SK-N-SH (cell line): Measurements from ENCODE around the gene AKAP8. TPM values are rescaled to one million over a fixed set of nuclear protein-coding genes. Genes with fewer than 3 reads are reported as not detected.

Experiments used
- CTCF ChIA-PET: fragments of 300-600, 350-600 bp; formaldehyde crosslinking; extraction: SDS; loops from one replicate; lab custom pipeline; 2021; lab: Yijun Ruan, JAX
- POLR2A ChIA-PET: fragments of 350-600 bp; sonication (Branson Sonifier 250); formaldehyde crosslinking; extraction: SDS; loops from one replicate; lab custom pipeline; 2020; ENCODE audit warnings: antibody characterized with exemption, inconsistent platforms; lab: Yijun Ruan, JAX
- DNase-seq: peaks from one replicate; pipeline ENCODE4 v3.0.0; 2012
- H2AFZ ChIP-seq: fragments of 200-600 bp; sonication (generic); 2 replicates; pipeline ENCODE4 v1.8.1; 2016; ENCODE audit warnings: antibody characterized with exemption, mild to moderate bottlenecking, low read depth
- H3F3A ChIP-seq: fragments of 200-600 bp; sonication (generic); replicated peaks from 2 replicates; pipeline ENCODE3; 2016; ENCODE audit warnings: antibody characterized with exemption, mild to moderate bottlenecking; ENCODE audit not compliant: insufficient read depth
- H3K27ac ChIP-seq, 2 experiments: fragments of 200-500 bp in 1 of 2; fragments of 200-600 bp in 1 of 2; sonication (Bioruptor generic) in 1 of 2; sonication (generic), shearing (Covaris generic) in 1 of 2; 2 replicates each; pipeline versions ENCODE4 v1.5.1 to v1.6.1; 2014 to 2016; ENCODE audit warnings: low read depth in 2 of 2, inconsistent platforms in 1 of 2, low read length in 1 of 2, mild to moderate bottlenecking in 1 of 2, mixed read lengths in 1 of 2
- H3K27me3 ChIP-seq: fragments of 200-600 bp; sonication (generic), shearing (Covaris generic); 2 replicates; pipeline ENCODE4 v1.6.1; 2016; ENCODE audit warnings: mixed run types; ENCODE audit not compliant: insufficient read depth
- H3K36me3 ChIP-seq, 2 experiments: fragments of 200-500 bp in 1 of 2; fragments of 200-600 bp in 1 of 2; sonication (Bioruptor generic) in 1 of 2; sonication (generic) in 1 of 2; replicated peaks in 1 of 2; 2 replicates each; pipeline versions ENCODE3 to v1.5.1; 2014 to 2016; ENCODE audit warnings: low read length in 1 of 2, mild to moderate bottlenecking in 1 of 2; ENCODE audit not compliant: insufficient read depth in 2 of 2, control insufficient read depth in 1 of 2
- H3K4me1 ChIP-seq, 2 experiments: fragments of 200-500 bp in 1 of 2; fragments of 200-600 bp in 1 of 2; sonication (Bioruptor generic) in 1 of 2; sonication (generic), shearing (Covaris generic) in 1 of 2; 2 replicates each; pipeline versions ENCODE4 v1.5.1 to v1.6.1; 2014 to 2016; ENCODE audit warnings: low read depth in 1 of 2, low read length in 1 of 2, mixed run types in 1 of 2; ENCODE audit not compliant: insufficient read depth in 2 of 2, control insufficient read depth in 1 of 2
- H3K4me2 ChIP-seq: fragments of 200-600 bp; sonication (generic), shearing (Covaris generic); 2 replicates; pipeline ENCODE4 v1.6.1; 2017; ENCODE audit warnings: mixed run types
- H3K4me3 ChIP-seq, 2 experiments: fragments of 200-500 bp in 1 of 2; fragments of 200-600 bp in 1 of 2; sonication (Bioruptor generic) in 1 of 2; sonication (generic), shearing (Covaris generic) in 1 of 2; 2 replicates each; pipeline versions ENCODE4 v1.5.1 to v1.8.1; 2014 to 2016; ENCODE audit warnings: low read depth in 2 of 2, inconsistent platforms in 1 of 2, low read length in 1 of 2, mild to moderate bottlenecking in 1 of 2, mixed read lengths in 1 of 2, moderate library complexity in 1 of 2
- H3K79me2 ChIP-seq: fragments of 200-600 bp; sonication (generic); 2 replicates; pipeline ENCODE4 v1.8.1; 2017; ENCODE audit warnings: mild to moderate bottlenecking; ENCODE audit not compliant: insufficient read depth
- H3K9ac ChIP-seq: fragments of 200-600 bp; sonication (generic); 2 replicates; pipeline ENCODE4 v1.6.1; 2017; ENCODE audit warnings: mixed run types
- H3K9me2 ChIP-seq: fragments of 200-600 bp; sonication (generic); 2 replicates; pipeline ENCODE4 v1.6.1; 2017; ENCODE audit warnings: mixed run types
- H3K9me3 ChIP-seq: fragments of 200-600 bp; sonication (generic); 2 replicates; pipeline ENCODE4 v1.6.1; 2017; ENCODE audit warnings: mixed run types, mild to moderate bottlenecking, moderate library complexity
- H4K20me1 ChIP-seq: fragments of 200-600 bp; sonication (generic); 2 replicates; pipeline ENCODE4 v1.6.1; 2017; ENCODE audit warnings: mild to moderate bottlenecking, mixed run types; ENCODE audit not compliant: insufficient read depth
- EZH2phosphoT487 ChIP-seq: fragments of 200-600 bp; sonication (generic); IDR thresholded peaks from 2 replicates; pipeline ENCODE4 v1.6.1; 2017; ENCODE audit warnings: low read depth, mixed run types, mild to moderate bottlenecking, antibody characterized with exemption, moderate library complexity, borderline replicate concordance
- JUND ChIP-seq: IDR thresholded peaks from 2 replicates; pipeline ENCODE4 v1.4.0; 2012
- NRF1 ChIP-seq: IDR thresholded peaks from 2 replicates; pipeline ENCODE4 v1.6.1; 2012; ENCODE audit warnings: low read depth, mild to moderate bottlenecking, low read length
- RCOR1 ChIP-seq: fragments of 150-350 bp; IDR thresholded peaks from 2 replicates; pipeline ENCODE4 v1.6.1; 2017; ENCODE audit warnings: antibody characterized with exemption, low read length
- TAF1 ChIP-seq: IDR thresholded peaks from 2 replicates; pipeline ENCODE4 v1.6.1; 2012; ENCODE audit warnings: low read depth, mild to moderate bottlenecking, low read length, moderate library complexity, borderline replicate concordance
- USF1 ChIP-seq: IDR thresholded peaks from 2 replicates; pipeline ENCODE4 v1.4.0; 2012; ENCODE audit warnings: low read depth, borderline replicate concordance
- USF2 ChIP-seq: fragments of 150-350 bp; IDR thresholded peaks from 2 replicates; pipeline ENCODE4 v1.6.1; 2017; ENCODE audit warnings: antibody characterized with exemption, low read length, low read depth, borderline replicate concordance
- YY1 ChIP-seq: IDR thresholded peaks from 2 replicates; pipeline ENCODE4 v1.4.0; 2012; ENCODE audit warnings: low read depth, mild to moderate bottlenecking
- WGBS: methylation state at CpG from one replicate; pipeline ENCODE4 v1.1.6; 2017; ENCODE audit warnings: low lambda C conversion rate; 5-methylcytosine and 5-hydroxymethylcytosine counted together
- polyA plus RNA-seq, 3 experiments: library from polyadenylated mRNA; depleted of rRNA; stranded (reverse); fragments of >200 nt; gene quantifications; 2 replicates each; pipeline ENCODE4 v1.2.3, GENCODE V29; 2012
- TF ChIP-seq, protein P1 (sequence below): IDR thresholded peaks from 2 replicates; pipeline ENCODE4; 2012

The AKAP8 gene
- polyA plus RNA-seq, 1 of the 3 experiments (the other 2 are of a cell fraction) = 17.2 TPM

- Histone ChIP-seq H3K27me3 (no peaks in the 10 kb centered on the region), H4K20me1 (no peaks in the 10 kb centered on the region), H3K4me3 (no peak overlapping the region), H3K9me2 (no peaks in the 10 kb centered on the region), H3K27ac (no peak overlapping the region), H3K4me2 (no peak overlapping the region), H3K4me1 (no peaks in the 10 kb centered on the region), H3F3A (peaks cover 6% of the 10 kb centered on the region), H2AFZ (no peak overlapping the region), H3K36me3 (peaks cover 45 to 50% of the 10 kb centered on the region in 2 experiments), H3K9me3 (no peaks in the 10 kb centered on the region), H3K9ac (no peak overlapping the region), H3K79me2 (no peaks in the 10 kb centered on the region)
- WGBS = 81% methylated on average over 3 of the region's 3 CpGs
- POLR2A ChIA-PET = interaction anchor here (2.0 kb wide), 1 partner anchor 21 kb away, joined by 5 read pairs; the partner anchor contains the start of gene AKAP8
- CTCF ChIA-PET = interaction anchor here (0.6 to 1.7 kb wide), 2 partner anchors 17 to 120 kb away, joined by 3 to 5 read pairs; no protein-coding TSS in a partner anchor
- no peak for TF ChIP-seq NRF1
- TF ChIP-seq USF1 = no peak
- TF ChIP-seq JUND = no peak
- TF ChIP-seq EZH2phosphoT487 = no peak
- TF ChIP-seq, protein P1, sequence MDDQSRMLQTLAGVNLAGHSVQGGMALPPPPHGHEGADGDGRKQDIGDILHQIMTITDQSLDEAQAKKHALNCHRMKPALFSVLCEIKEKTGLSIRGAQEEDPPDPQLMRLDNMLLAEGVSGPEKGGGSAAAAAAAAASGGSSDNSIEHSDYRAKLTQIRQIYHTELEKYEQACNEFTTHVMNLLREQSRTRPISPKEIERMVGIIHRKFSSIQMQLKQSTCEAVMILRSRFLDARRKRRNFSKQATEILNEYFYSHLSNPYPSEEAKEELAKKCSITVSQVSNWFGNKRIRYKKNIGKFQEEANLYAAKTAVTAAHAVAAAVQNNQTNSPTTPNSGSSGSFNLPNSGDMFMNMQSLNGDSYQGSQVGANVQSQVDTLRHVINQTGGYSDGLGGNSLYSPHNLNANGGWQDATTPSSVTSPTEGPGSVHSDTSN = no peak
- no peak for DNase-seq
Observed at GRCh38 chr19:15358918-15359317, 20.7 kb downstream of the AKAP8 start.

DNA sequence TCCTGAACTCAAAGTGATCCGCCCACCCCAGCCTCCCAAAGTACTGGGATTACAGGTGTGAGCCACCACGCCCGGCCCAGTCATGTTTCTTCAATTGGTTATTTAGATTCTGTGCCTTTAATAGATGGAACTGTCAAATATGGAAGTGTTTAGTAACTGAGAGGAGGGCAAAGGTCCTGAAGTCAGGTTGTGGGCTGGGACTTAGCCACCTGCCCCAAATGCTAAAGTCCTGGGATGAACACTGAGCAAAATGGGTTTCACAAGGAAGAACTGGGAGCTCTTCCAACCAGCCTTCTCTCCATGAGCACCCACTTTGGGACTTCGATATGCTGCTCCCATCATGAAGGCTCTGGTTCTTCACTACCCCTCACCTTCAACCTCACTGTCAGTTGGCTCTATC lies 21.7 kb downstream of the AKAP8 start:
- no peak for DNase-seq
- TF ChIP-seq TAF1 = no peak
- TF ChIP-seq YY1 = no peak
- no peak for TF ChIP-seq USF2
- TF ChIP-seq RCOR1 = no peak
- TF ChIP-seq, all 33 proteins: peak for 0
- Histone ChIP-seq H3K9me3 (no peaks in the 10 kb centered on the region), H3K9ac (no peak overlapping the region), H3F3A (peaks cover 9% of the 10 kb centered on the region), H3K27me3 (no peaks in the 10 kb centered on the region), H3K79me2 (no peaks in the 10 kb centered on the region), H3K4me1 (no peaks in the 10 kb centered on the region), H2AFZ (no peak overlapping the region), H3K27ac (no peak overlapping the region), H3K36me3 (peaks cover 50 to 51% of the 10 kb centered on the region in 2 experiments), H4K20me1 (no peaks in the 10 kb centered on the region), H3K4me3 (no peak overlapping the region), H3K4me2 (no peak overlapping the region), H3K9me2 (no peaks in the 10 kb centered on the region)
- ChIA-PET POLR2A (interaction anchor here (2.0 kb wide), 1 partner anchor 22 kb away, joined by 5 read pairs; the partner anchor contains the start of gene AKAP8), CTCF (interaction anchor here (1.7 kb wide), 1 partner anchor 18 kb away, joined by 5 read pairs; no protein-coding TSS in a partner anchor)
- WGBS = 95% methylated on average over 4 of the region's 4 CpGs
